Thymus (tissue), 14 donors: ENCODE results near the gene LCN2. TPM values are rescaled to one million over a fixed set of nuclear protein-coding genes. Genes with fewer than 3 reads are reported as not detected.

Source experiments
- DNase-seq, 9 donors: peaks; one replicate each; pipeline ENCODE4 v3.0.0-alpha.2; 2013; ENCODE audit warnings: low spot score in 9 of 9, low read depth in 6 of 9, missing footprints in 1 of 9
- H3K27ac ChIP-seq, 2 donors: one replicate each; pipeline ENCODE4 v1.5.1; 2013; ENCODE audit warnings: control low read depth in 1 of 2, low read depth in 1 of 2, low read length in 1 of 2, mild to moderate bottlenecking in 1 of 2, moderate library complexity in 1 of 2
- H3K27me3 ChIP-seq, 2 donors: one replicate each; pipeline ENCODE4 v1.5.1; 2013; ENCODE audit warnings: low read length in 1 of 2; ENCODE audit not compliant: control insufficient read depth in 2 of 2, insufficient read depth in 1 of 2
- H3K36me3 ChIP-seq, 2 donors: one replicate each; pipeline ENCODE4 v1.5.1; 2013; ENCODE audit warnings: low read length in 1 of 2, mild to moderate bottlenecking in 1 of 2, moderate library complexity in 1 of 2; ENCODE audit not compliant: control insufficient read depth in 2 of 2, insufficient read depth in 2 of 2
- H3K4me1 ChIP-seq, 2 donors: one replicate each; pipeline ENCODE4 v1.5.1; 2013; ENCODE audit warnings: low read length in 2 of 2; ENCODE audit not compliant: control insufficient read depth in 2 of 2, insufficient read depth in 2 of 2
- H3K4me3 ChIP-seq, 2 donors: one replicate each; pipeline ENCODE4 v1.5.1; 2013; ENCODE audit warnings: low read length in 2 of 2, control low read depth in 1 of 2, mild to moderate bottlenecking in 1 of 2
- H3K9me3 ChIP-seq, 2 donors: one replicate each; pipeline ENCODE4 v1.5.1; 2013; ENCODE audit warnings: low read length in 1 of 2, mild to moderate bottlenecking in 1 of 2; ENCODE audit not compliant: control insufficient read depth in 2 of 2, insufficient read depth in 1 of 2
- WGBS: extraction: QIAGEN DNeasy Blood & Tissue Kit; methylation state at CpG from one replicate; pipeline ENCODE4 v1.1.7; 2013; 5-methylcytosine and 5-hydroxymethylcytosine counted together
- long read RNA-seq, 10 donors: transcript quantifications; one replicate each; lab custom pipeline, GENCODE V29; 2026
- polyA plus RNA-seq: library from polyadenylated mRNA; stranded (reverse); fragments of 200-250 nt; gene quantifications from one replicate; pipeline ENCODE4 v1.2.3, GENCODE V29; 2013
- total RNA-seq: library from RNA; stranded (reverse); fragments of 120-200 nt; gene quantifications from one replicate; pipeline ENCODE4 v1.2.4, GENCODE V29; 2013
- donor health status: healthy.

Gene LCN2
- total RNA-seq (3.4 TPM), polyA plus RNA-seq (31.9 TPM)
- long read RNA-seq, donor 1: 0 reads
- long read RNA-seq, donor 2: 0 reads
- long read RNA-seq, donor 3, partial matches to known transcripts: 23 of 27 reads
- long read RNA-seq, donor 3, other reads (novel, unspliced or antisense): 0 of 27 reads
- long read RNA-seq, donor 4, partial matches to known transcripts: 0 of 1 reads
- long read RNA-seq, donor 4, other reads (novel, unspliced or antisense): 0 of 1 reads
- long read RNA-seq, donor 5, partial matches to known transcripts: 0 of 3 reads
- long read RNA-seq, donor 5, other reads (novel, unspliced or antisense): 0 of 3 reads
- long read RNA-seq, donor 6: 0 reads
- long read RNA-seq, donor 7, partial matches to known transcripts: 8 of 9 reads
- long read RNA-seq, donor 7, other reads (novel, unspliced or antisense): 0 of 9 reads
- long read RNA-seq, donor 8, partial matches to known transcripts: 0 of 2 reads
- long read RNA-seq, donor 8, other reads (novel, unspliced or antisense): 0 of 2 reads
- long read RNA-seq, donor 9, partial matches to known transcripts: 0 of 1 reads
- long read RNA-seq, donor 9, other reads (novel, unspliced or antisense): 0 of 1 reads
- long read RNA-seq, donor 10, partial matches to known transcripts: 0 of 1 reads
- long read RNA-seq, donor 10, other reads (novel, unspliced or antisense): 0 of 1 reads

- Histone ChIP-seq H3K4me1 (peaks cover 0 to 3% of the 10 kb centered on the region in 2 donors), H3K27me3 (no peaks in the 10 kb centered on the region), H3K36me3 (no peaks in the 10 kb centered on the region), H3K4me3 (no peak within 1 kb of the TSS), H3K9me3 (no peaks in the 10 kb centered on the region), H3K27ac (no peak within 1 kb of the TSS)
- 94% methylated on average over 9 of the region's 9 CpGs for WGBS
- DNase-seq: no peak
Observed at GRCh38 chr9:128149001-128149701, at the start of gene LCN2. TSS of gene LCN2 (plus strand) at chr9:128149453. CDS start at chr9:128149526, 73 bp downstream.

- Histone ChIP-seq H3K4me1 (peaks cover 49 to 85% of the 10 kb centered on the region in 2 donors), H3K36me3 (peaks cover 27 to 53% of the 10 kb centered on the region in 2 donors), H3K9me3 (peaks cover 0 to 5% of the 10 kb centered on the region in 2 donors), H3K4me3 (no peak overlapping the region), H3K27ac (peak overlapping the region in 1 of 2 donors; percentile 84), H3K27me3 (no peaks in the 10 kb centered on the region)
- 87% methylated on average over 16 of the region's 16 CpGs for WGBS
- DNase-seq: no peak
Observed at GRCh38 chr9:128099932-128100491, 49.2 kb upstream of the LCN2 start.

- no peak overlapping the region for H3K4me3 ChIP-seq
- DNase-seq: no peak
- H3K27me3 ChIP-seq: no peaks in the 10 kb centered on the region
- H3K36me3 ChIP-seq: peaks cover 28 to 53% of the 10 kb centered on the region in 2 donors
- peaks cover 0 to 5% of the 10 kb centered on the region in 2 donors for H3K9me3 ChIP-seq
- H3K4me1 ChIP-seq: peaks cover 49 to 86% of the 10 kb centered on the region in 2 donors
- no peak overlapping the region for H3K27ac ChIP-seq
- WGBS: 96% methylated on average over 10 of the region's 10 CpGs
Observed at GRCh38 chr9:128100581-128100980, 48.7 kb upstream of the LCN2 start.

GRCh38 chr9:128101231-128101661, 48.0 kb upstream of the LCN2 start:
- peaks cover 55 to 93% of the 10 kb centered on the region in 2 donors for H3K4me1 ChIP-seq
- H3K4me3 ChIP-seq: no peak overlapping the region
- no peaks in the 10 kb centered on the region for H3K27me3 ChIP-seq
- 97% methylated on average over 12 of the region's 12 CpGs for WGBS
- H3K27ac ChIP-seq: no peak overlapping the region
- peaks cover 35 to 60% of the 10 kb centered on the region in 2 donors for H3K36me3 ChIP-seq
- peaks cover 0 to 5% of the 10 kb centered on the region in 2 donors for H3K9me3 ChIP-seq
- DNase-seq: no peak

- Histone ChIP-seq H3K36me3 (peaks cover 39 to 60% of the 10 kb centered on the region in 2 donors), H3K4me1 (peaks cover 60 to 93% of the 10 kb centered on the region in 2 donors), H3K27ac (no peak overlapping the region), H3K9me3 (peaks cover 0 to 5% of the 10 kb centered on the region in 2 donors), H3K27me3 (no peaks in the 10 kb centered on the region), H3K4me3 (no peak overlapping the region)
- 97% methylated on average over 20 of the region's 20 CpGs for WGBS
- no peak for DNase-seq
Observed at GRCh38 chr9:128101690-128102089, 47.6 kb upstream of the LCN2 start.

- Histone ChIP-seq H3K4me3 (no peak overlapping the region), H3K4me1 (peaks cover 61 to 95% of the 10 kb centered on the region in 2 donors), H3K36me3 (peaks cover 44 to 63% of the 10 kb centered on the region in 2 donors), H3K27me3 (no peaks in the 10 kb centered on the region), H3K9me3 (peaks cover 0 to 5% of the 10 kb centered on the region in 2 donors), H3K27ac (peak overlapping the region in 1 of 2 donors; percentile 89)
- WGBS: 93% methylated on average over 13 of the region's 13 CpGs
- DNase-seq: no peak
Observed at GRCh38 chr9:128102196-128102595, 47.1 kb upstream of the LCN2 start.

GRCh38 chr9:128102861-128103588, 46.2 kb upstream of the LCN2 start:
- Histone ChIP-seq H3K4me1 (peaks cover 55 to 89% of the 10 kb centered on the region in 2 donors), H3K4me3 (peak overlapping the region in 1 of 2 donors; percentile 2), H3K9me3 (peaks cover 0 to 5% of the 10 kb centered on the region in 2 donors), H3K27ac (peak overlapping the region; percentile 19 to 89), H3K27me3 (no peaks in the 10 kb centered on the region), H3K36me3 (peaks cover 53 to 71% of the 10 kb centered on the region in 2 donors)
- WGBS: 73% methylated on average over 23 of the region's 23 CpGs
- DNase-seq: no peak

GRCh38 chr9:128103589-128103962, 45.7 kb upstream of the LCN2 start:
- Histone ChIP-seq H3K27me3 (no peaks in the 10 kb centered on the region), H3K36me3 (peaks cover 57 to 77% of the 10 kb centered on the region in 2 donors), H3K27ac (peak overlapping the region; percentile 19 to 89), H3K4me3 (peak overlapping the region in 1 of 2 donors; percentile 2), H3K4me1 (peaks cover 53 to 86% of the 10 kb centered on the region in 2 donors), H3K9me3 (peaks cover 0 to 5% of the 10 kb centered on the region in 2 donors)
- 4% methylated on average over 8 of the region's 8 CpGs for WGBS
- peak in 7 of 9 donors; percentile 54 to 89 (median 72) for DNase-seq
